Uterus (tissue), 2 donors: ENCODE results near the gene EFNB3.

ENCODE experiments used
- POLR2A ChIP-seq, 2 donors: fragments of 450-650 bp; IDR thresholded peaks; one replicate each; pipeline ENCODE4 v1.6.1; 2016; ENCODE audit warnings: antibody characterized with exemption in 2 of 2, mild to moderate bottlenecking in 1 of 2, moderate library complexity in 1 of 2
- TF ChIP-seq, protein P1 (sequence below), 4 experiments: fragments of 200-600 bp in 2 of 4; fragments of 450-650 bp in 2 of 4; sonication (generic) in 2 of 4; IDR thresholded peaks; one replicate each; pipeline ENCODE4 v1.5.1; 2016 to 2019; ENCODE audit warnings: antibody characterized with exemption in 4 of 4, mild to moderate bottlenecking in 2 of 4, moderate library complexity in 1 of 4

DNA sequence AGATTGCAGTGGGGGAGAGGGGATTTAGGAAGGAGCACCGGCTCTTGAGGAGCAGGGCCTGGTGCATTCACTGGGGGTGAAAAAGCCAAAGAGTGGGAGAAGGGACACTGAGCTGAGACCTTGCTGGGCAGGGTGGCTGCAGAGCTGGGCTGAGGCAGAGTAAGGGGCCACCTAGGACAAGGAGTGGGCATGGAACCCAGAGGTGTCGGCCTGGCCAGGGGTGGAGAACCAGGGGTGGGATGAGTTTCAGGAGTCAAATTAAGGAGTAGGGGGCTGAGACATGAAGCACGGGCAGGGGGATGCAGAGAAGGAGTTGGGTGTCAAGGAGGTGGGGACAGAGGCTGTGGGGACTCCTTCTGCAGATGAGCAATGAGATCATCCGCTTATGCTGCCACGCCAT is 32.6 kb downstream of the EFNB3 start:
- TF ChIP-seq, protein P1, sequence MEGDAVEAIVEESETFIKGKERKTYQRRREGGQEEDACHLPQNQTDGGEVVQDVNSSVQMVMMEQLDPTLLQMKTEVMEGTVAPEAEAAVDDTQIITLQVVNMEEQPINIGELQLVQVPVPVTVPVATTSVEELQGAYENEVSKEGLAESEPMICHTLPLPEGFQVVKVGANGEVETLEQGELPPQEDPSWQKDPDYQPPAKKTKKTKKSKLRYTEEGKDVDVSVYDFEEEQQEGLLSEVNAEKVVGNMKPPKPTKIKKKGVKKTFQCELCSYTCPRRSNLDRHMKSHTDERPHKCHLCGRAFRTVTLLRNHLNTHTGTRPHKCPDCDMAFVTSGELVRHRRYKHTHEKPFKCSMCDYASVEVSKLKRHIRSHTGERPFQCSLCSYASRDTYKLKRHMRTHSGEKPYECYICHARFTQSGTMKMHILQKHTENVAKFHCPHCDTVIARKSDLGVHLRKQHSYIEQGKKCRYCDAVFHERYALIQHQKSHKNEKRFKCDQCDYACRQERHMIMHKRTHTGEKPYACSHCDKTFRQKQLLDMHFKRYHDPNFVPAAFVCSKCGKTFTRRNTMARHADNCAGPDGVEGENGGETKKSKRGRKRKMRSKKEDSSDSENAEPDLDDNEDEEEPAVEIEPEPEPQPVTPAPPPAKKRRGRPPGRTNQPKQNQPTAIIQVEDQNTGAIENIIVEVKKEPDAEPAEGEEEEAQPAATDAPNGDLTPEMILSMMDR (IDR thresholded peaks at IDR 0.05) = no peak
- TF ChIP-seq POLR2A (IDR thresholded peaks at IDR 0.05) = no peak
